PC-3 (cell line): ENCODE measurements around the gene RNF11.

Experiments used
- CTCF ChIP-seq: fragments of 300-600 bp; sonication (generic); conservative IDR thresholded peaks from 2 replicates; pipeline ENCODE4 v1.5.1; 2017; ENCODE audit warnings: antibody characterized with exemption, low read depth, mild to moderate bottlenecking, low read length
- EZH2 ChIP-seq: fragments of 300-600 bp; sonication (generic); IDR thresholded peaks from one replicate; pipeline ENCODE4 v1.6.1; 2017; ENCODE audit warnings: antibody characterized with exemption, mild to moderate bottlenecking, low read length; ENCODE audit not compliant: unreplicated experiment
- EZH2phosphoT487 ChIP-seq: fragments of 300-600 bp; sonication (generic); IDR thresholded peaks from 2 replicates; pipeline ENCODE4 v1.6.1; 2018; ENCODE audit warnings: mild to moderate bottlenecking, antibody characterized with exemption, low read length, borderline replicate concordance

GRCh38 chr1:51308636-51309035 is 72.6 kb downstream of the RNF11 start:
- TF ChIP-seq CTCF: no peak
- TF ChIP-seq EZH2phosphoT487: no peak
- no peak for TF ChIP-seq EZH2
